NCI-H2107 (cell line): ENCODE results near the gene FKBP1B.
"Not testable (repeated sequence)": the region's sequence is repeated elsewhere in the genome, so short reads cannot be mapped to it uniquely, and the experiment has no call there.

Source experiments
- DNase-seq: peaks from one replicate; lab custom pipeline; 2025; lab: John Stamatoyannopoulos, UW

The FKBP1B gene

DNA sequence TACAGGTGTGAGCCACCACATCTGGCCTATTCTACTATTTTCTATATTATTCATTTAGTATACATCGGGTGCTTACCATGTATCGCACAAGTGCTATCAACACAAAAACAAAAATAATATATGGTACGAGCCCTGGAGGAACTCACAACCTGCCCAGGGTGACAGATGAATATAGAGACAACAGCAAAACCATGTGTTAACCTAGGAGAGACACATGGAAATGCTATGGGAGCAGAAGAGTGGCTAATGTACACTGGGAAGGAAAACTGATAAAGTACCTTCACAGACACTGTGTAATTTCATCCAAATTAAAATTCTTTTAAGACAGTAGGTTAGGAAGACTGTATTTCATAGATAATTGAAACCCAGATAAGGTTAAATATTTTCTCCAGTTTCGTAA lies 22.7 kb downstream of the FKBP1B start:
- no peak for DNase-seq

DNA sequence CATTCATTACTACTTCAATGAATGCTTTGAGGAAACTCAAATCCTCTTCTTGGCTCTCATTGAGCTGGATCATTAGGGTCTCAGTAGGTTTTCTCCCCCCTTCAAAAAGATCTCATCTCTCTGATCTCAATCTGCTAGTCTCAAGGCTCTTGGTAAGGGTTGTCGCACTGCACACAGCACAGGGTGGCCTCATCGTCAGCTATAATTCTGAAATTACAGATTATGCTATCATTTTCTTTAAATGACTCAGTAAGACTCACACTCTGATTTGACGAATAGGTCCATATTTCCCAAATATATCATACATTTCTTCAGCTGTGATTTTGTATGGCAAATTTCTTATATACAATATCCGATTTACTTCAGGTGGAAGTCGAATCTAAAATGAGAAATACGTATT lies 24.3 kb downstream of the FKBP1B start:
- no peak for DNase-seq

DNA sequence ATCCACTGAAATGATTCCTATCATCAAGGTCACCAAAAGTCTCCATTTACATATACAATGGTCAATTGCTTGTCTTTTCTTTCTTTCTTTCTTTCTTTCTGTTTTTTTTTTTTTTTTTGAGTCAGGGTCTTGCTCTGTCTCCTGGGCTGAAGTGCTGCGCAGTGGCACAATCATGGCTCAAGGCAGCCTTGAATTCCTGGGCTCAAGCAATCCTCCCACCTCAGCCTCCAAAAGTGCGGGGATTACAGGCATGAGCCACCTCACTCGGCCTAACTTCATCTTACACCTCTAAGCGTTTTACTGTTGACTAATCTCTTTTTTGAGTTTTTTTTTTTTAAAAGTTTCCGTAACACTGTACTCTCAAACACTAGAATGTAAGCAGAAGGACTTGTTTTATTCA lies 25.7 kb downstream of the FKBP1B start:
- no peak for DNase-seq

DNA sequence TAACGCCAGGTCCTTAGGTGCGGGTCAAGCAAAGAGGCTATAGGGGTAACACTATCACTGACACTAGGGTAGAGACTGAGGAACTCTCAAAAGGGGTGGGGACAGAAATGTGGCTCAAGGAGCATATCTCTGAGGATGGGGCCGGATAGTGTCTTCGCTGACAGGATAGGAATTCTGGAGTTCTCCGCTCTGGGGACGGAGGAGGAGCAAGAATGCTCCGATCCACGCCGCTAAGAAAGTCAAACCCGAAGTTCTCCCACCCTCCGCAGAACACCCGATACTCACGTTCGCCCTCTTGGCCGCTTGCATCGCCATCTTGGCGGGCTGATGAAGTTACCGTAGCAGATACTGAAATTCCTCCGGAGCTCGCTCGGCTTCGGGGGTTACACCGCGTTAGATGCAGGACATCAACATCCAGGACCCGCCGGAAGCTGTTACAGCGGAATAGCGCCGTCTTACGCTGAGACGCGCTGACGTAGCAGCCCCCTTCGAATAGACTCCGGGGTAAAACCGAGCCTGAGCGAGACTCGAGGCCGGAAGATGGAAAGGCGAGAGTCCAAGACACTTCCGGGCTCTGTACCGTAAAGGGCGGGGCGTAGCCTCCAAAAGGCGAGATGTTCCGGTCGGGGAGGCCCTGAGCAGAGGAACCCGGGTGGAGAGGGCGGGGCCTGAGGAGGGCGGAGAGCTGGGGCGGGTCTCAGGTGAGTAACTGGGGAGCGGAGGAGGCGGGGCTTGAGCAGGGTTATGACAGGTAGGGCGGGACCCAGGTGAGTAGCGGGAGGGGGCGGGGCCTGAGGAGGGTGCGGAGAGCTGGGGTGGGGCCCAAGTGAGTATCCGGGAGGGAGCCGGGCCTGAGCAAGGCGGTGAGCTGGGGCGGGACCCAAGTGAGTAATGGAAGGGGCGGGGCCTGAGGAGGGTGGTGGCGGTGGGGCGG lies 26.6 kb downstream of the FKBP1B start, which contains the start of gene SF3B6:
TSS of gene SF3B6 (minus strand) at position 412 of the 934 bp plus-strand sequence. CDS start at position 315, 97 bp downstream.
- DNase-seq, result peak; percentile 98

DNA sequence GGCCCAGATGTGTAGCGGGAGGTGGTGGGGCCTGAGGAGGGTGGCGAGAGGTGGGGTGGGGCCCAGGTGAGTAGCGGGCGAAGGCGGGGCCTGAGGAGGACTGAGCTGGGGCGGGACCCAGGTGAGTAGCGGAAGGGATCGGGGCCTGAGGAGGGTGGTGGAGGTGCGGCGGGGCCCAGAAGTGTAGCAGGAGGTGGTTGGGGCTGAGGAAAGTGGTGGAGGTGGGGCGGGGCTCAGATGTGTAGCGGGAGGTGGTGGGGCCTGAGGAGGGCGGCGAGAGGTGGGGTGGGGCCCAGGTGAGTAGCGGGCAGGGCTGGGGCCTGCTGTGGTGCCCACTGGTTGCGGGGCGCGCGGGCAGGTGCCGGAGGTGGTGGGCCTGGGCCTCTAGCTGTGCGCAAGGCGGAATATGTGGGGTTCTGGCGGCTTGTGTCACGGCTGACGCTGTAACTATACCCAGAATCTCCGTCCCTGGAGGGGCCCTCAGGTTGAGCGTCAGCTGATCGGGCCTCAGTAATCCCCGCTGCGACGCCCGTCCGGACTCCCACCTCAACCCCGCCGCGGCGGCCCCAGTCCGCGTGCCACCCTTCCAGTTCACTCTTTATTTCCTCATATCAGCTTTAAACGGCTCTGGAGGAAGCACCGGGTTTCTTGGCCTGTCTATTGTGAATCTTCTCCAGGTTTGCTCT lies 27.5 kb downstream of the FKBP1B start:
- no peak for DNase-seq

DNA sequence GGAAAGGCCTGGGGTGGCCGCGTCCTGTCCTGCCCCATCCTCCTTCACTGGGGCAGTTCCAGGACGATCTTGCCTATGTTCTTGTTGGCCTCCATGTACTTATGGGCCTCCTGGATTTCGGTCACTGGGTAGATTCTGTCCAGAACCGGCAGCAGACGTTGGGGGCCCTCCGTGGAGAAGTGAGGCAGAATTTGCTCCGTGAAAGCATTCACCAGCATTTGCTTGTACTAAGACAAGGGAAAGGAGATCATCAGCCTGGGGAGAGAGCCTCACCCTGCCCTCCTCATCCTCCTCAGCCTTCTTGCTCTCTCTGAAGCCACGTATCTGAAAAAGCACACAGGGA lies 28.0 kb downstream of the FKBP1B start:
- DNase-seq, result no peak

DNA sequence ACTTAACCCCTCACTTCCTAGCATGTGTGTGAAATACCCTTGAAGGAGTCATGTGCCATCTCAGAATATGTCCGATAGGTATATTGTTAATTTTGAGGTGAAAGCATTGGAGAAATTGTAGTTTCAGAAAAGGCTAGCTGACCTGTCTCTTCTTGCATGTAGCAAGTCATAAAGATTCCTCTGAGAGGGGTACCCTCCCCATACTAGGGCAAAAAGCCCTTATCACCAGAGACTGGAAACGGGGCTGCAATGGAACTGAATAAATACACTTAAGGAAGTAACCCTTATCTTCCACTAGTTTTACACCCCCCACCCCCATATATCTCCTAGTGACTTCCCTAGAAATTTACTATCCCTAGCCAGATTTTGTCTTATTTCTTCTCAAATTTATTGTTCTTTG lies 28.3 kb downstream of the FKBP1B start:
- no peak for DNase-seq

DNA sequence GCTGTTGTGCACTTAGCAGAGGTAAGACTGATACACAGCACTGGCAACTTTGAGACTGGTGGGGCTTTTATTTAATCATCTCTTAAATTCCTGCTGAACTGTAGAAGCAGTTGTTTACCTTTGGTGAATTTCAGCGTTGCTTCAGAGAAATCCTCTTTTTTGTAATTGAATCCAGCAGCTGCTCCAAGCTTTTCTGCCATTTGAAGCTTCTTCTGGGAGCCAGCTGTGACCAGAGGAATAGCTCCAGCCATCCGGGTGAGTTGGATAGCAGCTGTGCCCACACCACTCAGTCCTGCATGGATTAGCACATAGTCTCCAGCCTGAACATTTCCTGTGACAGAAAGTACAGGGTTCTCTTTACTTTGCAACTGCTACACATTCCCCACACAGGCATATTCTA lies 31.2 kb downstream of the FKBP1B start:
- no peak for DNase-seq

DNA sequence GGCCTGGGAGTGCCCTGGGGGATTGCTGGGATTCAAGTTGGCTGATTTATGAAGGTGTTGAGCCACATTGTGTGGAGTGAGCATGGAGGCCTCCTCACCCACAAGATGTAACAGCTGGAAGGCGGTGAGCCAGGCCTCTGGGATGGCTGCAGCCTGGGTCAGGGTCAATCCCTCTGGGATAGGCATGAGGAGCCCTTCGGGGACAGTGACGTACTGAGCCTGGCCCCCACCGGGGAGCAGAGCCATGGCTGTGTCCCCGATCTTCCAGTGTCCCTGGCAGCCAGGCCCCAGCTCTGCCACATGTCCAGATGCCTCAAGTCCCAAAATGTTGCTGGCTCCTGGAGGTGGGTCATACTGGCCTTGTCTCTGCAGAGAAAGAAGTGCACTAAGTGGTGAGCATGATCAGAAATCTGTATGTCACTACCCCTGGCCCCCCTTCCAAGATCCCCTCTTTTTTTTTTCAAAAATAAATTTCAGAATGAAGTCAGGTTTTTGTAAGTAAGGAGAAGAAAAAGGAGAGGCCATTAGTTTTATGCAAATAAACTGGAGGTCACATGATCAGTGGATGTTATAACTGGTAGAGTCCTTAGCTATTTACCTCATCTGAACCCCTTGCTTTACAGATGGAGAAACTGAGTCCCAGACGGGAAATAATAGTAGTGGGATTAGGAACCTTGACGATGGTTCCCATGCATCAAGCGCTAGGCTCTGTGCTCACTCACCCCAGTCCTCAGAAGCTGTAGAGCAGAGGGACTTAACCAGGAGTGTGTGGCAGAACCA lies 33.4 kb downstream of the FKBP1B start:
- DNase-seq, result no peak

DNA sequence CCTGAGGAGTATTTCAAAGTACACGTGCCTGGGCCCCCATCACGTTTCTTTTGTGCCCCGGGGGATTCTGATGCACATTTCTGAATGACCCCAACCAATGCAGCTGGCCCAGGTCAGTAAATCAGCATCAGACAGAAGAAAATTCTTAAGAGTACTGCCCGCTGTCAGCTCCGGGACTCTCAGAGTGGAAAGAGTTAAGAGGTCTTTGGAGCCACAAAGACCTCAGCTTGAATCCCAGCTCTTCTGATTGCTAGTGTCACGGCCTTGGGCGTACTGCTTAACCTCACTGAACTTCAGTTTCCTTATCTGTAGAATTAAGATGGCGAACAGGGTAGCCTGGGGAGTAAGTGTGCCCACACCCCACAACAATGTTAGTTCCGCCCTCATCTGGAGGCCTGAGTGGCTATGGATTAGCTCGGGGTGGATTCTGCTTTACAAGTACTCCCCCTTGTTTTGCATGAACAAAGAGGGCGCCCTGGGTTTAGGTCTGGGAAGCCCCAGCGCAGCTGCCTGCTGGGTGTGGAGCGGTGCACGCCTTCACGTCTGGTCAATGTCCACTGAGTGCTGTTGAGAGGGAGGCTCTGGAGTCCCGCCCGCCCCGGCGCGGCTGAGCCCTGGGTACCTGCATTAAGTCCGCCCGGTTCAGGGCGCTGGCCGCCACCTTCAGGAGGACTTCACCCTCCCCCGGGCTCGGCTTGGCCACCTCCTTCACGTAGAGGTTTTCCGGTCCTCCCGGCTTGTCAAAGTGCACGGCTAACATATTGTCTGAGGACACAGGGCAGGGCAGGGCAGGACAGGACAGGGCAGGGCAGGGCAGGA lies 34.2 kb downstream of the FKBP1B start:
- peak; percentile 27 for DNase-seq

DNA sequence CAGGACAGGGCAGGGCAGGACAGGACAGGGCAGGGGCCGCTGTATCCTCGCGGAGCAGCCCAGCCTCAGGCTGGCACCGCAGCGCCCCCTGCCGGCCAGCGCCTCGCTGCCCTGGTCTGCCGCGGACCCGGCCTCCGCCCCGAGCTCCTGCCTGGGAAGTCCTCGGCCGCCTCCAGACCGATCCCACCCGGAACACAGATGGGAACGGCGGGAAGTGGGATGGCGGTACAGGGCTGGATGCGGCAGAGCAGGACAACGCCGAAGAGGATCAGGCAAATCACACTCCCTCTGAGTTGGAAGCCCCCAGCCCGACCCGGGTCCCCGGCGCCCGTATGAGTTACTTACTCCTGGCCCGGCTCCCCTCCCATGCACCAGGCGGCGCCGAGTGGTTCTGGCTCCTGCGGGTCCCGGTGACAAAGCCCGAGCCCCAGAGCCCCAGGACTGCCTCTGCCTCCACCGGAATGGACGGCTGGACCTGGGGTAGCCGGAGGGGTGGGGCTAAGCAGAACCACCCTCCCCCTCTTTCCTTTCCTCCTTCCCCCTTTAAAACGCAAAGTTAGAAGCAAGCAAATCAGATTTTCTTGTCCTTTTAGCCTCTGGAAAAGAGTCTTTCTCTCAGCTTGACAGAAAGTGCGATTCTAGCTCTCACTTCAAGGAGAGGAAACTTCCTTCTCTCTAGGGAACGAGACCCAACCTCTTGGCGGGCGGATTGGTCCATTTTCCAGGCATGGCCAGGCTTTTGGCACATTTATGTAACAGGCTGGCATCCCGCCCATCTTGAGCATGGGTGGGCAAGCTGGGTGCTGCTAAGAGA lies 35.1 kb downstream of the FKBP1B start, which contains the start of gene TP53I3:
TSS of gene TP53I3 (minus strand) at position 449 of the 814 bp plus-strand sequence. CDS start 508 bp downstream, outside the sequence.
- DNase-seq, result peak; percentile 43

DNA sequence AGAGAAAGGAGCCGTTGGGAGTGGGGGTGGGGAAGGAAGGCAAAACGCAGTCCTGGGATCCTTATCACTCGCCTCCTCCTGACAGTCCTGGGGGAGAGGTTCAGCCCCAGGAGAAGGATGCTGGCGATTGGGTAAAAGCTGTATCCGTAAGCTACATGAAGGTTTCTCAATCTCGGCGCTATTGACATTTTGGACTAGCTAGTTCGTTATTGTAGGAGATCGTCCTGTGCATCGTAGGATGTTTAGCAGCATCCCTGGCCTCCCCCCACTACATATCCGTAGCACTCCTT lies 35.6 kb downstream of the FKBP1B start:
- no peak for DNase-seq

DNA sequence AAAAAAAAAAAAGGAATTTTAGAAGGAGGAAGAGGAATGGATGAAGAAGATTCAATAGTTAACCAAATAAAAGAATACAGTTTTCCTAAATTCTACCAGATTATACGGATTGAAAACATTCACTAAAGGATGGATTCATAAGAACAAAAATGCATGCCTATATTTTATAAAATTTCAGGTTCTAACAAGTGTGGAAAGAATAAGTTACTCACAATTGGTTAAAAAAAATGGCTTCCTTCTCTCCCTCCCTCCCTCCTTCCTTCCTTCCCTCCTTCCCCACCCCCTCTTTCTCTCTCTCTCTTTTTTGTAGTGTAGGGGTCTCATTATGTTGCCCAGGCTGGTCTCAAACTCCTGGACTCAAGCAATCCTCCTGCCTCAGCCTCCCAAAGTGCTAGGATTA lies 36.7 kb downstream of the FKBP1B start:
- DNase-seq, result no peak

DNA sequence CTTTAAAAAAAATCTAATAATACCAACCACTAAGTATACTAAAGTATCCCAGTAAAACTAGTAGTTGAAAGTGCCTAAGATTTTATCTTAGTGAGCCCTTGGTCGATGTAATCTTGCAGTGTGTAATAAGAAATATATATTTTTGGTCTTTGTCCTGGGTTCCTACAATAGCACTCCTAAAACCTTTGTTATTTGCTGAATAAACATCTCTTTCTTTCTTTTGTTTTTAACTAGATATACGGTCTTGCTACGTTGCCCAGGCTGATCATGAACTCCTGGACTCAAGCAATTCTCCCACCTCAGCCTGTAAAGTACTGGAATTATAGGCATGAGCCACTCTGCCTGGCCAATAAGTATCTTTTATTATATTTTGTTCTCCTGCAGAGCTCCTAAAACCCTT lies 37.5 kb downstream of the FKBP1B start:
- DNase-seq, result no peak

DNA sequence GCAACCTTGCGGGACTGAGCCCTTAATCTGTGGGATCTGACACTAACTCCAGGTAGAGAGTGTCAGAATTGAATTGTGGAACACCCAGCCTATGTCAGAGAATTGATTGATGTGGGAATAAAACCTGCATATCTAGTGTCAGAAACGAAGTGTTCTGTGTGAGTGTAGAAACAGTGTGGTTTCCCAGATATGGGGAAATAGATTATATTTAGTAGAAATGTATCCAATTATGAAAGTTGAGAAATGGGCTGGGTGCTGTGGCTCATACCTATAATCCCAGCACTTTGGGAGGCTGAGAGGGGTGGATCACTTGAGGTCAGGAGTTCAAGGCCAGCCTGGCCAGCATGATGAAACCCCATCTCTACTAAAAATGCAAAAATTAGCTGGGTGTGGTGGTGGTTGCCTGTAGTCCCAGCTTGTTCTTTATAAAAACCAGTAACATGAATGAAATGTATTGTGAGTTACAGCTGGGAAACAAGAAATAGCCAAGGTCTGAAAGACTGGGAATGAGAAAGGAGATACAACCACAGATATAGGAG lies 39.3 kb downstream of the FKBP1B start:
- DNase-seq, result no peak

DNA sequence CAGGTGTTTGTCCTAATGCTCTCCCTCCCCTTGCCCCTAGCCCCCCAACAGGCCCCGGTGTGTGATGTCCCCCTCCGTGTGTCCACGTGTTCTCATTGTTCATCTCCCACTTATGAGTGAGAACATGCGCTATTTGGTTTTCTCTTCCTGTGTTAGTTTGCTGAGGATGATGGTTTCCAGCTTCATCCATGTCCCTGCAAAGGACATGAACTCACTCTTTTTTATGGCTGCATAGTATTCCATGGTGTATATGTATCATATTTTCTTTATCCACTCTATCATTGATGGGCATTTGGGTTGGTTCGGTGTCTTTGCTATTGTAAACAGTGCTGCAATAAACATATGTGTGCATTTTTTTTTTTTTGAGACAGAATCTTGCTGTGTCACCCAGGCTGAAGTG lies 43.7 kb downstream of the FKBP1B start:
- not testable (repeated sequence) for DNase-seq

DNA sequence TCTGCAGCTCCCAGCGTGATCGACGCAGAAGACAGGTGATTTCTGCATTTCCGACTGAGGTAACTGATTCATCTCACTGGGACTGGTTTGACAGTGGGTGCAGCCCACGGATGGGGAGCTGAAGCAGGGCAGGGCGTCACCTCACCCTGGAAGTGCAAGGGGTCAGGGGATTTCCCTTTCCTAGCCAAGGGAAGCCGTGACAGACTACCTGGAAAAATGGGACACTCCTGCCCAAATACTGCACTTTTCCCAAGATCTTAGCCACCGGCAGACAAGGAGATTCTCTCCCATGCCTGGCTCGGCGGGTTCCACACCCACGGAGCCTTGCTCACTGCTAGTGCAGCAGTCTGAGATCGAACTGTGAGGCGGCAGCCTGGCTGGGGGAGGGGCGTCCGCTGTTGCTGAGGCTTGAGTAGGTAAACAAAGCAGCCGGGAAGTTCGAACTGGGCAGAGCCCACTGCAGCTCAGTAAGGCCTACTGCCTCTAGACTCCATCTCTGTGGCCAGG lies 45.7 kb downstream of the FKBP1B start:
- not testable (repeated sequence) for DNase-seq

DNA sequence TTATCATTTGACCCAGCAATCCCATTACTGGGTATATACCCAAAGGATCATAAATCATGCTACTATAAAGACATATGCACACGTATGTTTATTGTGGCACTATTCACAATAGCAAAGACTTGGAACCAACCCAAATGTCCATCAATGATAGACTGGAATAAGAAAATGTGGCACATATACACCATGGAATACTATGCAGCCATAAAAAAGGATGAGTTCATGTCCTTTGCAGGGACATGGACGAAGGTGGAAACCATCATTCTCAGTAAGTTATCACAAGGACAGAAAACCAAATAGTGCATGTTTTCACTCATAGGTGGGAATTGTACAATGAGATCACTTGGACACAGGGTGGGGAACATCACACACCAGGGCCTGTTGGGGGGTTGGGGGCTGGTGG lies 51.2 kb downstream of the FKBP1B start:
- DNase-seq, result not testable (repeated sequence)

DNA sequence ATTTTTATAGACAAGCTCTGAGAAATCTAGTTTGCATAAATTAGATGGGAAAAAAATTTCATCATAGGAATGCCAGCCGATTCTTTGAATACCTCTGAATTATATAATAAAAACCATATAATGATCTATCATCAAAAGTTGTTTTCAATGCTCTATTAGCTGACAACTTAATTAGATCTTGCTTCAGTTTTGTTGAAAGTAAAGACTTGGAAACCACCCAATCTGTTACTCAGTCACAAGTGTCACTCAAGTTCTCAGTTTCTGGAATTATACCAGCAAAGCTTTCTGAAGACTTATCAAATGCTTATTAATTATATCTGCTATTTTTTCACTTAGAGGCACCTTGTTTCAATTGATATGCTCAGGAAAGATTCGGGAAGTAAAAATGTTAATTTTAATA lies 52.5 kb downstream of the FKBP1B start:
- no peak for DNase-seq

DNA sequence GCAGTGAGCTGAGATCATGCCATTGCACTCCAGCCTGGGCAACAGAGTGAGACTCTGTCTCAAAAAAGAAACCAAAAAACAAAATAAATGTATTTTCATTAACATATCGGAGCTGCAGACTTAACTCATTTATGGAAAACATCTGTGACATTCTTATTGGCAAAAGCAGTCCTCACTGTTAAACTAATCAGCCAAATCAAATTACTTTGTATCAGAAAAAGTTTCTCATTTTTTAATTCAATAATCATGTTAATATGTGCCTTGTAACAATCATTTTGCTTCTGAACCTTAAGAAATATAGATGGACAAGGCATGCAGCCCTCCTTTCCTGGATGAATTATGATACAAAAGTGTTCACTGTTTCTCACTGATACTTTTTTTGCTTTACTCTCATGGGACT lies 53.1 kb downstream of the FKBP1B start:
- DNase-seq, result no peak
